Heart right ventricle (tissue), 16 donors: ENCODE measurements around the gene SERTAD2. TPM values are rescaled to one million over a fixed set of nuclear protein-coding genes. Genes with fewer than 3 reads are reported as not detected.
A peak's percentile ranks its signal among the peaks of the same experiment; 100 is the strongest.

Experiments used
- ATAC-seq, 8 donors: fragments of 200-7000 bp; cut with Tn5 transposase; one replicate each; pipeline ENCODE4 v1.9.1; 2020; ENCODE audit warnings: mild to moderate bottlenecking in 8 of 8, moderate library complexity in 8 of 8, moderate number of reproducible peaks in 1 of 8
- DNase-seq, 2 donors: peaks; one replicate each; pipeline ENCODE4 v3.0.0-alpha.2; 2020
- H3K27ac ChIP-seq, 10 donors: fragments of 200-600 bp; sonication (generic) in 2 of 10; one replicate each; pipeline versions ENCODE4 v1.5.0 to v1.8.0; 2020 to 2022; ENCODE audit warnings: mild to moderate bottlenecking in 3 of 10
- H3K27me3 ChIP-seq, 7 donors: fragments of 200-600 bp; one replicate each; pipeline ENCODE4 v1.8.0; 2021 to 2022; ENCODE audit warnings: mild to moderate bottlenecking in 2 of 7
- H3K36me3 ChIP-seq, 9 donors: fragments of 200-600 bp; sonication (generic) in 1 of 9; one replicate each; pipeline versions ENCODE4 v1.5.0 to v1.8.0; 2020 to 2022; ENCODE audit warnings: mild to moderate bottlenecking in 2 of 9
- H3K4me1 ChIP-seq, 9 donors: fragments of 200-600 bp; sonication (generic) in 1 of 9; one replicate each; pipeline versions ENCODE4 v1.5.0 to v1.8.0; 2020 to 2022; ENCODE audit warnings: mild to moderate bottlenecking in 4 of 9
- H3K4me3 ChIP-seq, 10 donors: fragments of 200-600 bp; sonication (generic) in 2 of 10; one replicate each; pipeline versions ENCODE4 v1.5.0 to v1.8.0; 2020 to 2022; ENCODE audit warnings: mild to moderate bottlenecking in 7 of 10, moderate library complexity in 2 of 10
- H3K9me3 ChIP-seq, 11 donors: fragments of 200-600 bp in 10 of 11; sonication (generic) in 2 of 11; one replicate each; pipeline versions ENCODE4 v1.5.0 to v1.8.0; 2013 to 2022; ENCODE audit warnings: mild to moderate bottlenecking in 2 of 11, control low read depth in 1 of 11, moderate library complexity in 1 of 11
- CTCF ChIP-seq, 9 donors: fragments of 200-600 bp; sonication (generic) in 2 of 9; IDR thresholded peaks; one replicate each; pipeline versions ENCODE4 v1.5.0 to v1.8.0; 2021 to 2022; ENCODE audit warnings: antibody characterized with exemption in 9 of 9, mild to moderate bottlenecking in 5 of 9, moderate library complexity in 1 of 9
- WGBS, 2 donors: extraction: QIAGEN DNeasy Blood & Tissue Kit; methylation state at CpG; one replicate each; pipeline ENCODE4 v1.1.7; 2013; ENCODE audit warnings: inconsistent platforms in 1 of 2; 5-methylcytosine and 5-hydroxymethylcytosine counted together
- intact Hi-C, 10 donors: fragments of 100-400 bp; cut with DNase I; formaldehyde crosslinking; loops; one replicate each; pipeline versions ENCODE4 v1.11.1 to v1.14.2; 2022
- long read RNA-seq, 3 donors: library from polyadenylated mRNA; unstranded; transcript quantifications; one replicate each; pipeline ENCODE4 v2.0.0, GENCODE V29; 2020 to 2021
- polyA plus RNA-seq, 2 donors: library from polyadenylated mRNA; stranded (reverse); fragments of 200-250 nt; gene quantifications; one replicate each; pipeline ENCODE4 v1.2.3, GENCODE V29; 2013
- total RNA-seq, 10 donors: library from RNA; stranded (reverse); fragmentation: NEBNext Ultra II Directional in 3 of 10; extraction: Animal tissue kit (Norgen Biotek cat#: 25700) in 3 of 10; gene quantifications; one replicate each; pipeline versions ENCODE4 v1.2.1 to v1.2.4, GENCODE V29; 2021 to 2023
- donor health status: Arrhythmogenic right ventricular cardiomyopathy.
- donor health status: ischemic (EF 13 %, LVEDD 7.1; RV severe dilation, severe dysfunction).
- donor health status: healthy with polysubstance abuse.
- donor health status: DM: no; HTN: yes; CAD: no.
- donor health status: DM: no; HTN: no; CAD: no.
- donor health status: ischemic (EF 25% LVEDD 6.9; RV normal size, moderate dysfunction).
- donor health status: ischemic (EF 25% LVEDD 5.7; RV mildly dilated, moderate dysfunction).
- donor health status: healthy.
- donor health status: DM: yes; HTN: yes; CAD: no.
- donor health status: Ischemic cardiomyopathy.
- donor health status: ischemic (EF 35%, LVEDD 5.7; RV mildly dilated, moderate dysfunction).
- donor health status: nonischemic (EF 11% LVEDD 7.7; RV severe dilation, severe dysfunction).
- donor health status: DM: yes; HTN: yes; CAD: no.
- donor health status: PGD.
- donor health status: ischemic (EF 29% LVEDD 5.4; RV normal size, mild dysfunction).
- donor health status: nonischemic (EF 23%, LVEDD 6.1; RV moderate dilation, normal function).

The SERTAD2 gene
- total RNA-seq = 10 to 100 TPM; 11.3 to 20.9 (median 16.6) TPM
- polyA plus RNA-seq = 1 to 10 TPM; 5.6 to 6.3 TPM
- long read RNA-seq, donor 1, full-length matches to known transcripts = 2 of 6 reads
- long read RNA-seq, donor 1, partial matches to known transcripts = 0 of 6 reads
- long read RNA-seq, donor 1, other reads (novel, unspliced or antisense) = 4 of 6 reads
- long read RNA-seq, donor 2, partial matches to known transcripts = 0 of 2 reads
- long read RNA-seq, donor 2, other reads (novel, unspliced or antisense) = 2 of 2 reads
- long read RNA-seq, donor 3, full-length matches to known transcripts = 1 of 3 reads
- long read RNA-seq, donor 3, partial matches to known transcripts = 0 of 3 reads
- long read RNA-seq, donor 3, other reads (novel, unspliced or antisense) = 2 of 3 reads

GRCh38 chr2:64653109-64654062, at the start of gene SERTAD2:
SERTAD2 (minus strand) TSS chr2:64653913; CDS start chr2:64636871, 17,042 bp downstream.
- peak in 6 of 9 donors; percentile 4 to 31 (median 24) for TF ChIP-seq CTCF (IDR thresholded peaks at IDR 0.05)
- Histone ChIP-seq H3K36me3 (no peaks in the 10 kb centered on the region), H3K4me1 (peaks cover 0 to 75% (median 58%) of the 10 kb centered on the region in 9 donors), H3K27me3 (no peaks in the 10 kb centered on the region), H3K4me3 (peak within 1 kb of the TSS; percentile 65 to 99 (median 87)), H3K9me3 (no peaks in the 10 kb centered on the region), H3K27ac (peak within 1 kb of the TSS; percentile 92 to 100 (median 99))
- DNase-seq (peak; percentile 90 to 92), ATAC-seq (peak; percentile 89 to 93 (median 92))
- intact Hi-C loops = loop anchor here in 8 of 10 donors (1.0 to 5.0 kb wide), 13 partner anchors 79 to 213 kb away; partner anchors contain the start of gene AFTPH (in 1 of the 8)
- WGBS, 2 donors = 0 to 1% methylated on average over 78 to 108 of the region's 109 CpGs

GRCh38 chr2:64700133-64700809, 46.6 kb upstream of the SERTAD2 start:
- intact Hi-C loops = no loop called here
- DNase-seq (no peak), ATAC-seq (no peak)
- Histone ChIP-seq H3K27ac (peak overlapping the region in 1 of 10 donors; percentile 16), H3K4me3 (no peak overlapping the region), H3K27me3 (no peaks in the 10 kb centered on the region), H3K4me1 (peaks cover 0 to 42% (median 4%) of the 10 kb centered on the region in 9 donors), H3K9me3 (no peaks in the 10 kb centered on the region), H3K36me3 (no peaks in the 10 kb centered on the region)
- TF ChIP-seq CTCF (IDR thresholded peaks at IDR 0.05) = no peak
- WGBS, 2 donors = 98 to 100% methylated on average over 5 of the region's 5 CpGs

GRCh38 chr2:64699712-64700111, 46.0 kb upstream of the SERTAD2 start:
- H3K9me3 ChIP-seq = no peaks in the 10 kb centered on the region
- intact Hi-C loops = no loop called here
- 94 to 96% methylated on average over 8 of the region's 8 CpGs for WGBS, 2 donors
- H3K27ac ChIP-seq = peak overlapping the region in 1 of 10 donors; percentile 16
- H3K4me1 ChIP-seq = peaks cover 0 to 42% (median 4%) of the 10 kb centered on the region in 9 donors
- no peaks in the 10 kb centered on the region for H3K27me3 ChIP-seq
- H3K4me3 ChIP-seq = no peak overlapping the region
- no peaks in the 10 kb centered on the region for H3K36me3 ChIP-seq
- no peak for TF ChIP-seq CTCF (IDR thresholded peaks at IDR 0.05)
- ATAC-seq = no peak
- no peak for DNase-seq
